ENCODE results near the gene CELA3A. TPM values are rescaled to one million over a fixed set of nuclear protein-coding genes. Genes with fewer than 3 reads are reported as not detected.

Gene CELA3A
- total RNA-seq, 1 donor from 2014 or later: 13.4 TPM

- no peak for ATAC-seq
These were observed 44.3 kb downstream of the CELA3A start for GRCh38 chr1:22045604-22046228.

GRCh38 chr1:22048351-22049192 lies 47.1 kb downstream of the CELA3A start:
- ATAC-seq (no peak), DNase-seq (ENCODE audit: low spot score) (no peak)

More at GRCh38 chr1:22045604-22046228, 44.3 kb downstream of the CELA3A start:
- DNase-seq (ENCODE audit: low spot score): no peak

- ATAC-seq (no peak), DNase-seq (ENCODE audit: low spot score) (no peak)
These were observed 48.9 kb downstream of the CELA3A start for GRCh38 chr1:22050330-22050729.

GRCh38 chr1:22051607-22052114 lies 50.2 kb downstream of the CELA3A start:
- ATAC-seq (no peak), DNase-seq (ENCODE audit: low spot score) (no peak)

GRCh38 chr1:22052115-22053016 lies 50.9 kb downstream of the CELA3A start, which contains the start of gene CDC42:
Gene CDC42, plus strand, starts transcription at chr1:22052709. Its CDS starts 25,770 bp downstream, at chr1:22078479.
- DNase-seq (ENCODE audit: low spot score) (peak; percentile 97), ATAC-seq (peak; percentile 95)

GRCh38 chr1:22053017-22053860 lies 51.8 kb downstream of the CELA3A start:
- peak; percentile 81 for ATAC-seq
- peak; percentile 73 for DNase-seq (ENCODE audit: low spot score)

GRCh38 chr1:22053861-22054770 lies 52.7 kb downstream of the CELA3A start:
- DNase-seq (ENCODE audit: low spot score): peak; percentile 39
- no peak for ATAC-seq

GRCh38 chr1:22055463-22055862 lies 54.0 kb downstream of the CELA3A start:
- DNase-seq (ENCODE audit: low spot score) (peak; percentile 31), ATAC-seq (no peak)

- DNase-seq (ENCODE audit: low spot score) (no peak), ATAC-seq (no peak)
These were observed 54.6 kb downstream of the CELA3A start for GRCh38 chr1:22056043-22056442.

GRCh38 chr1:22056936-22057335 lies 55.5 kb downstream of the CELA3A start:
- no peak for DNase-seq (ENCODE audit: low spot score)

GRCh38 chr1:22057861-22058260 lies 56.4 kb downstream of the CELA3A start:
- no peak for ATAC-seq
- DNase-seq (ENCODE audit: low spot score): no peak

More at GRCh38 chr1:22056936-22057335, 55.5 kb downstream of the CELA3A start:
- ATAC-seq: no peak

Other genes starting within 250 kb of the CELA3A start
- gene USP48, start 218.5 kb upstream of the CELA3A start, total RNA-seq: 22.7 TPM
- gene LDLRAD2, start 189.4 kb upstream of the CELA3A start, total RNA-seq: not detected
- 50.8 TPM for gene HSPG2, start 64.3 kb upstream of the CELA3A start, total RNA-seq
- 7.4 TPM for gene CELA3B, start 24.6 kb upstream of the CELA3A start, total RNA-seq
- gene CDC42, start 51.1 kb downstream of the CELA3A start, total RNA-seq: 69.8 TPM
- gene WNT4, start 141.4 kb downstream of the CELA3A start, total RNA-seq: 0.35 TPM